Hepatocyte (in vitro differentiated cells): ENCODE results near the gene CCDC167. TPM values are rescaled to one million over a fixed set of nuclear protein-coding genes. Genes with fewer than 3 reads are reported as not detected.

Source experiments
- DNase-seq: peaks from one replicate; pipeline ENCODE4 v3.0.0-alpha.2; 2016; ENCODE audit warnings: low spot score
- H2AFZ ChIP-seq: fragments of 200-600 bp; sonication (generic); 2 replicates; pipeline ENCODE4 v1.6.0; 2016; ENCODE audit warnings: antibody characterized with exemption, mild to moderate bottlenecking
- H3K27ac ChIP-seq: fragments of 200-600 bp; sonication (generic); 2 replicates; pipeline ENCODE4 v1.5.1; 2016; ENCODE audit warnings: mild to moderate bottlenecking
- H3K27me3 ChIP-seq: fragments of 200-600 bp; sonication (generic); 2 replicates; pipeline ENCODE4 v1.6.1; 2016
- H3K36me3 ChIP-seq: fragments of 200-600 bp; sonication (generic); replicated peaks from 2 replicates; pipeline ENCODE4 v1.5.1; 2016; ENCODE audit warnings: low read depth; ENCODE audit not compliant: insufficient read depth
- H3K4me1 ChIP-seq: fragments of 200-600 bp; sonication (generic); 2 replicates; pipeline ENCODE4 v1.5.1; 2016; ENCODE audit warnings: mild to moderate bottlenecking, moderate library complexity; ENCODE audit not compliant: insufficient read depth
- H3K4me2 ChIP-seq: fragments of 200-600 bp; sonication (generic); 2 replicates; pipeline ENCODE4 v1.6.0; 2016
- H3K4me3 ChIP-seq: fragments of 200-600 bp; sonication (generic); 2 replicates; pipeline ENCODE4 v1.5.1; 2016; ENCODE audit warnings: mild to moderate bottlenecking
- H3K79me2 ChIP-seq: fragments of 200-600 bp; sonication (generic); 2 replicates; pipeline ENCODE4 v1.6.0; 2017; ENCODE audit warnings: mild to moderate bottlenecking
- H3K9me2 ChIP-seq: fragments of 200-600 bp; sonication (generic); replicated peaks from 2 replicates; pipeline ENCODE4 v1.6.0; 2017; ENCODE audit warnings: mild to moderate bottlenecking; ENCODE audit not compliant: insufficient read depth
- H3K9me3 ChIP-seq: fragments of 200-600 bp; sonication (generic); 2 replicates; pipeline ENCODE4 v1.5.1; 2016; ENCODE audit warnings: low read depth, mild to moderate bottlenecking
- H4K20me1 ChIP-seq: fragments of 200-600 bp; sonication (generic); 2 replicates; pipeline ENCODE4 v1.6.0; 2016; ENCODE audit warnings: mild to moderate bottlenecking; ENCODE audit not compliant: insufficient read depth, poor library complexity, severe bottlenecking
- CTCF ChIP-seq: fragments of 200-600 bp; sonication (generic); IDR thresholded peaks from 2 replicates; pipeline ENCODE4 v1.5.1; 2016; ENCODE audit warnings: antibody characterized with exemption, mild to moderate bottlenecking; ENCODE audit not compliant: poor library complexity
- EZH2 ChIP-seq: fragments of 200-600 bp; sonication (generic); IDR thresholded peaks from 2 replicates; pipeline ENCODE4 v1.6.1; 2016; ENCODE audit warnings: antibody characterized with exemption, mild to moderate bottlenecking, borderline replicate concordance
- EZH2phosphoT487 ChIP-seq: fragments of 200-600 bp; sonication (generic); IDR thresholded peaks from one replicate; pipeline ENCODE4 v1.6.1; 2018; ENCODE audit warnings: antibody characterized with exemption, mild to moderate bottlenecking, low read depth, moderate library complexity; ENCODE audit not compliant: unreplicated experiment, severe bottlenecking
- WGBS: methylation state at CpG from one replicate; pipeline ENCODE4 v1.1.6; 2016; ENCODE audit warnings: low lambda C conversion rate; ENCODE audit errors: missing lambda C conversion rate; 5-methylcytosine and 5-hydroxymethylcytosine counted together
- polyA plus RNA-seq: library from polyadenylated mRNA; unstranded; fragments of >200 nt; fragmentation: Nextera tagmentation; extraction: Ambion mirVana; gene quantifications from 2 replicates; pipeline ENCODE4 v1.2.1, GENCODE V29; 2016
- total RNA-seq: library from RNA; depleted of rRNA; stranded (reverse); fragments of >200 nt; gene quantifications from 2 replicates; pipeline ENCODE4 v1.2.3, GENCODE V29; 2014

CCDC167 gene
- total and polyA plus RNA-seq, 2 experiments from 2014 or later: 32.5 to 66.1 TPM

GRCh38 chr6:37516076-37516919 is 16.6 kb upstream of the CCDC167 start:
- H4K20me1 ChIP-seq: no peaks in the 10 kb centered on the region
- H3K4me1 ChIP-seq: peaks cover 15% of the 10 kb centered on the region
- peak; percentile 22 for DNase-seq
- H3K9me2 ChIP-seq: no peaks in the 10 kb centered on the region
- H3K27ac ChIP-seq: no peak overlapping the region
- TF ChIP-seq EZH2 (no peak), EZH2phosphoT487 (no peak), CTCF (no peak)
- H3K9me3 ChIP-seq: no peaks in the 10 kb centered on the region
- WGBS: 61% methylated on average over 18 of the region's 18 CpGs
- no peak overlapping the region for H2AFZ ChIP-seq
- H3K36me3 ChIP-seq: no peaks in the 10 kb centered on the region
- H3K79me2 ChIP-seq: no peaks in the 10 kb centered on the region
- H3K4me3 ChIP-seq: no peak overlapping the region
- no peak overlapping the region for H3K4me2 ChIP-seq
- peaks cover 34% of the 10 kb centered on the region for H3K27me3 ChIP-seq

- Histone ChIP-seq H3K4me2 (no peak overlapping the region), H3K4me1 (peaks cover 15% of the 10 kb centered on the region), H3K4me3 (no peak overlapping the region), H2AFZ (no peak overlapping the region), H3K27ac (no peak overlapping the region), H4K20me1 (no peaks in the 10 kb centered on the region), H3K27me3 (peaks cover 34% of the 10 kb centered on the region), H3K9me2 (no peaks in the 10 kb centered on the region), H3K36me3 (no peaks in the 10 kb centered on the region), H3K79me2 (no peaks in the 10 kb centered on the region), H3K9me3 (no peaks in the 10 kb centered on the region)
- TF ChIP-seq EZH2phosphoT487: no peak
- TF ChIP-seq EZH2: no peak
- TF ChIP-seq CTCF: no peak
- WGBS: 83% methylated on average over 9 of the region's 9 CpGs
- DNase-seq: no peak
These were observed 16.0 kb upstream of the CCDC167 start for GRCh38 chr6:37515712-37516075.

GRCh38 chr6:37514837-37515236 is 15.1 kb upstream of the CCDC167 start:
- DNase-seq: no peak
- H3K4me1 ChIP-seq: peaks cover 15% of the 10 kb centered on the region
- no peak overlapping the region for H3K4me2 ChIP-seq
- H2AFZ ChIP-seq: no peak overlapping the region
- no peak overlapping the region for H3K27ac ChIP-seq
- no peaks in the 10 kb centered on the region for H3K36me3 ChIP-seq
- H3K79me2 ChIP-seq: no peaks in the 10 kb centered on the region
- peaks cover 34% of the 10 kb centered on the region for H3K27me3 ChIP-seq
- no peaks in the 10 kb centered on the region for H3K9me3 ChIP-seq
- H3K4me3 ChIP-seq: no peak overlapping the region
- WGBS: 69% methylated on average over 7 of the region's 7 CpGs
- H4K20me1 ChIP-seq: no peaks in the 10 kb centered on the region
- H3K9me2 ChIP-seq: no peaks in the 10 kb centered on the region
- TF ChIP-seq CTCF (no peak), EZH2phosphoT487 (no peak)
